ENCODE data around the gene MSX1. TPM values are rescaled to one million over a fixed set of nuclear protein-coding genes. Genes with fewer than 3 reads are reported as not detected.
A peak's percentile ranks its signal among the peaks of the same experiment; 100 is the strongest.

Gene MSX1
- polyA plus RNA-seq, 1 experiment = 6.9 TPM

GRCh38 chr4:4858527-4859324, 739 bp upstream of the MSX1 start:
- peaks cover 7% of the 10 kb centered on the region for H3K27me3 ChIP-seq (ENCODE audit: control insufficient read depth, insufficient read depth, low read length)
- DNase-seq (ENCODE audit: low read depth) = no peak
- POLR2A ChIA-PET = no interaction called here
- no peak for TF ChIP-seq CTCF (IDR thresholded peaks at IDR 0.05; ENCODE audit: insufficient read depth, low read depth, low read length)
- CTCF ChIA-PET = no interaction called here
- H3K36me3 ChIP-seq (ENCODE audit: control insufficient read depth, insufficient read depth, low read length) = peaks cover 6% of the 10 kb centered on the region; the same call in 1 of the 2 replicates
- H3K4me3 ChIP-seq (ENCODE audit: low read depth, low read length) = peak overlapping the region; percentile 69

DNA sequence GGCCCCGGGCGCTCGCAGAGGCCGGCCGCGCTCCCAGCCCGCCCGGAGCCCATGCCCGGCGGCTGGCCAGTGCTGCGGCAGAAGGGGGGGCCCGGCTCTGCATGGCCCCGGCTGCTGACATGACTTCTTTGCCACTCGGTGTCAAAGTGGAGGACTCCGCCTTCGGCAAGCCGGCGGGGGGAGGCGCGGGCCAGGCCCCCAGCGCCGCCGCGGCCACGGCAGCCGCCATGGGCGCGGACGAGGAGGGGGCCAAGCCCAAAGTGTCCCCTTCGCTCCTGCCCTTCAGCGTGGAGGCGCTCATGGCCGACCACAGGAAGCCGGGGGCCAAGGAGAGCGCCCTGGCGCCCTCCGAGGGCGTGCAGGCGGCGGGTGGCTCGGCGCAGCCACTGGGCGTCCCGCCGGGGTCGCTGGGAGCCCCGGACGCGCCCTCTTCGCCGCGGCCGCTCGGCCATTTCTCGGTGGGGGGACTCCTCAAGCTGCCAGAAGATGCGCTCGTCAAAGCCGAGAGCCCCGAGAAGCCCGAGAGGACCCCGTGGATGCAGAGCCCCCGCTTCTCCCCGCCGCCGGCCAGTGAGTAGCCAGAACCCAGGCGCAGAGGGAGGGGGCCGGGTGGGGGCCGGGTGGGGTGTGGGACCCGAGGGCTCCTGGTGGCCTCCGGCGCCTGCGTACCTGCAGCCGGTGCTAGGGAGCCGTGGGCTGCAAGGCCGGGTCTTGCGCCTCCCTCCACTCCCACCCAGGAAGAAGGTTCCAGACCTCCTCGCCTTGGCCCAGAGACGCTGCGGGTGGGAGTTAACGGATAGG, 534 bp downstream of the MSX1 start:
- CTCF ChIA-PET = no interaction called here
- POLR2A ChIA-PET = interaction anchor here (0.6 kb wide), 2 partner anchors 191 to 935 kb away, joined by 3 to 4 read pairs; no protein-coding TSS in a partner anchor
- no peak for DNase-seq (ENCODE audit: low read depth)
- 0 out of 2 replicates have a peak, but pooled peaks have one; percentile 8 for TF ChIP-seq CTCF (IDR thresholded peaks at IDR 0.05; ENCODE audit: insufficient read depth, low read depth, low read length)
- peak overlapping the region; percentile 69 for H3K4me3 ChIP-seq (ENCODE audit: low read depth, low read length)
- peaks cover 7% of the 10 kb centered on the region for H3K27me3 ChIP-seq (ENCODE audit: control insufficient read depth, insufficient read depth, low read length)
- H3K36me3 ChIP-seq (ENCODE audit: control insufficient read depth, insufficient read depth, low read length) = peaks cover 6% of the 10 kb centered on the region; the same call in 1 of the 2 replicates

DNA sequence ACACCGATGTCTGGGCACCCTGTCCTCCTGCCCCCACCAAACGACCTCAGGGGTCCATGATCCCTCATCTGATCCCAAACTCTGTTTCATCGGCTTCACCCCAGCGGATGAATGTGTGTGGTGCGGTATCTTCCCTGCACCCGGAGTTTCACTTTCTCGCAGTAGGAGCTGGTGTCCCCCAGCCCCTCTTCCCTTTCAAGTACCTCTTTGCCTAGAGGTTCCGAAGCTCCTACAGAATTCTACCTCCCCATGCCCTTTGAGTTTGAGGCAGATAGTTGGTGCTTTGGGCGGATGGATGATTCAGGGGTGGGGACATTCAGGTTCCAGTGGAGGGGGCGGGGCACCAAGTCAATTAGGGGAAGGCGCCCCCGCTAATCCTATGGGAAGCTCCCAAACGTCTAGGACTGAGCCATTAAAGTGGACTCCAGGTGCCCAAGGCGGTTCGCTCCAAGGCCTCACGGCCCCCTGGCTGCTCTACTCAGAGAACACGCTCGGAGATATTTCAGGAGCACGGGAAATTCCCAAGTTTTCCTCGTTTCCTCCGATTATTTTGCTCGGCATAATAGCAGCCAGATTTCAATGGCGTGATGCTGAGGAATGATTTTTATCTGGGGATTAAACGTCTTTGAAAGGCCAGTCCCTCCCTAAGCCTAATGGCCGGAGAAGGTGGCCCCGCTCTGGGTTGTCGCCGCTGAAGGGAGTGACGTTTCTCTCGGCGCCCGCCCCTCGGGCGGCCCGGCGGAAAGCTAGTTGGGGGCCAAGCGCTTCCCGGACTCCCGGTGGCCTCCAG, 1.3 kb downstream of the MSX1 start:
- no peak for DNase-seq (ENCODE audit: low read depth)
- H3K36me3 ChIP-seq (ENCODE audit: control insufficient read depth, insufficient read depth, low read length) = peaks cover 6% of the 10 kb centered on the region; the same call in 1 of the 2 replicates
- H3K4me3 ChIP-seq (ENCODE audit: low read depth, low read length) = peak overlapping the region; percentile 69
- ChIA-PET POLR2A (no interaction called here), CTCF (interaction anchor here (0.8 kb wide), 1 partner anchor 162 kb away, joined by 3 read pairs; no protein-coding TSS in a partner anchor)
- peaks cover 3% of the 10 kb centered on the region for H3K27me3 ChIP-seq (ENCODE audit: control insufficient read depth, insufficient read depth, low read length)
- peak; percentile 18; the same call in 1 of the 2 replicates for TF ChIP-seq CTCF (IDR thresholded peaks at IDR 0.05; ENCODE audit: insufficient read depth, low read depth, low read length)

- POLR2A ChIA-PET = no interaction called here
- Histone ChIP-seq H3K36me3 (ENCODE audit: control insufficient read depth, insufficient read depth, low read length) (peaks cover 6% of the 10 kb centered on the region; the same call in 1 of the 2 replicates), H3K27me3 (ENCODE audit: control insufficient read depth, insufficient read depth, low read length) (peaks cover 2% of the 10 kb centered on the region), H3K4me3 (ENCODE audit: low read depth, low read length) (peak overlapping the region; percentile 69)
- no peak for DNase-seq (ENCODE audit: low read depth)
- no peak for TF ChIP-seq CTCF (IDR thresholded peaks at IDR 0.05; ENCODE audit: insufficient read depth, low read depth, low read length)
- CTCF ChIA-PET = interaction anchor here (0.8 kb wide), 1 partner anchor 163 kb away, joined by 3 read pairs; no protein-coding TSS in a partner anchor
Measured at GRCh38 chr4:4861390-4862018, 2.0 kb downstream of the MSX1 start.

Data from BJ (cell line).